A549 (cell line): ENCODE results near the gene ZHX3. TPM values are rescaled to one million over a fixed set of nuclear protein-coding genes. Genes with fewer than 3 reads are reported as not detected.

Experiments
- ATAC-seq, 2 experiments: fragments of 200-7000 bp in 1 of 2; fragments of >200 bp in 1 of 2; cut with Nextera tagmentation in 1 of 2; cut with Tn5 transposase in 1 of 2; 3 replicates each; pipeline versions ENCODE4 v1.8.0 to v1.9.1; 2018 to 2020; ENCODE audit warnings: mild to moderate bottlenecking in 1 of 2, moderate library complexity in 1 of 2
- CTCF ChIA-PET: fragments of 300-600 bp; sonication (Branson Sonifier 250); formaldehyde crosslinking; extraction: SDS; loops from one replicate; lab custom pipeline; 2021; ENCODE audit warnings: antibody characterized with exemption, inconsistent platforms; lab: Yijun Ruan, JAX
- POLR2A ChIA-PET: fragments of 350-600 bp; formaldehyde crosslinking; extraction: SDS; loops from one replicate; lab custom pipeline; 2021; ENCODE audit warnings: antibody characterized with exemption, inconsistent platforms; lab: Yijun Ruan, JAX
- DNase-seq, 2 experiments: peaks; one replicate each; pipeline versions ENCODE4 v3.0.0 to v3.0.0-alpha.2; 2011 to 2016; ENCODE audit warnings: low read depth in 1 of 2, low spot score in 1 of 2
- FAIRE-seq: peaks from 2 replicates; lab custom pipeline; 2011; peaks lifted over from hg19 to GRCh38; lab: Jason Lieb, UNC
- H3K27ac ChIP-seq, 2 experiments: fragments of >200 bp; sonication (Bioruptor Twin); formaldehyde crosslinking; 3 replicates each; pipeline ENCODE4 v1.5.1; 2016 to 2017
- H3K4me1 ChIP-seq: fragments of >200 bp; sonication (Bioruptor Twin); formaldehyde crosslinking; 3 replicates; pipeline ENCODE4 v1.6.1; 2016
- H3K4me2 ChIP-seq: fragments of >200 bp; sonication (Bioruptor Twin); formaldehyde crosslinking; 3 replicates; pipeline ENCODE4 v1.6.1; 2016
- H3K4me3 ChIP-seq: fragments of >200 bp; sonication (Bioruptor Twin); formaldehyde crosslinking; 3 replicates; pipeline ENCODE4 v1.5.1; 2016
- H3K9me3 ChIP-seq: fragments of >200 bp; sonication (Bioruptor Twin); formaldehyde crosslinking; 3 replicates; pipeline ENCODE4 v1.6.1; 2016
- CHD2 ChIP-seq: fragments of 150-350 bp; IDR thresholded peaks from 2 replicates; pipeline ENCODE4 v1.6.1; 2014; ENCODE audit warnings: low read length; ENCODE audit not compliant: partially characterized antibody
- EHMT2 ChIP-seq: fragments of 200-600 bp; sonication (generic); IDR thresholded peaks from 2 replicates; pipeline ENCODE4 v1.6.1; 2016; ENCODE audit warnings: antibody characterized with exemption, low read depth, mild to moderate bottlenecking, moderate library complexity
- FOSB ChIP-seq: fragments of 250-450 bp; sonication (Bioruptor Pico); IDR thresholded peaks from 2 replicates; pipeline ENCODE4 v1.5.0; 2020; ENCODE audit warnings: mild to moderate bottlenecking, moderate library complexity
- FOSL2 ChIP-seq, 2 experiments: fragments of 450-650 bp in 1 of 2; fragments of >200 bp in 1 of 2; sonication (Bioruptor Twin) in 1 of 2; formaldehyde crosslinking; IDR thresholded peaks; 2 replicates each; pipeline versions ENCODE4 v1.5.0 to v1.6.1; 2016 to 2020; ENCODE audit warnings: mild to moderate bottlenecking in 1 of 2, moderate library complexity in 1 of 2
- GATA3 ChIP-seq: IDR thresholded peaks from 2 replicates; pipeline ENCODE4 v1.6.1; 2012; ENCODE audit warnings: borderline replicate concordance
- HES2 ChIP-seq: fragments of >200 bp; sonication (Bioruptor Twin); formaldehyde crosslinking; IDR thresholded peaks from 2 replicates; pipeline ENCODE4 v1.6.1; 2016
- HEYL ChIP-seq: fragments of 250-450 bp; sonication (Bioruptor Pico); IDR thresholded peaks from 2 replicates; pipeline ENCODE4 v1.8.0; 2021; ENCODE audit warnings: mild to moderate bottlenecking, moderate library complexity
- JUN ChIP-seq, 2 experiments: fragments of >200 bp; sonication (Bioruptor Twin); formaldehyde crosslinking; IDR thresholded peaks; 2 replicates in 1 of 2; 3 replicates in 1 of 2; pipeline ENCODE4 v1.6.1; 2016 to 2017
- JUNB ChIP-seq: fragments of >200 bp; sonication (Bioruptor Twin); formaldehyde crosslinking; IDR thresholded peaks from 2 replicates; pipeline ENCODE4 v1.6.1; 2016
- KDM1A ChIP-seq: fragments of 200-600 bp; sonication (generic); IDR thresholded peaks from 2 replicates; pipeline ENCODE4 v1.6.1; 2016; ENCODE audit warnings: low read depth, mild to moderate bottlenecking
- MAFK ChIP-seq: fragments of 450-650 bp; IDR thresholded peaks from 2 replicates; pipeline ENCODE4 v1.6.1; 2014; ENCODE audit not compliant: partially characterized antibody
- MYC ChIP-seq: IDR thresholded peaks from 2 replicates; pipeline ENCODE4 v1.6.1; 2012; ENCODE audit warnings: mild to moderate bottlenecking, inconsistent platforms, low read length, improper control_type of control experiment, borderline replicate concordance
- NR3C1 ChIP-seq: fragments of >200 bp; sonication (Bioruptor Twin); formaldehyde crosslinking; IDR thresholded peaks from 3 replicates; pipeline ENCODE4 v1.6.1; 2017
- POLR2A ChIP-seq: IDR thresholded peaks from 2 replicates; pipeline ENCODE4 v1.6.1; 2012; ENCODE audit warnings: mild to moderate bottlenecking, low read length
- RARB ChIP-seq: fragments of 250-450 bp; sonication (Bioruptor Pico); IDR thresholded peaks from 2 replicates; pipeline ENCODE4 v1.8.0; 2021; ENCODE audit warnings: mild to moderate bottlenecking, moderate library complexity
- RFX5 ChIP-seq: fragments of 450-650 bp; IDR thresholded peaks from 2 replicates; pipeline ENCODE4 v1.7.1; 2014; ENCODE audit warnings: antibody characterized with exemption, mild to moderate bottlenecking, moderate library complexity
- TP53 ChIP-seq: fragments of 250-450 bp; sonication (Bioruptor Pico); IDR thresholded peaks from 2 replicates; pipeline ENCODE4 v1.5.0; 2021; ENCODE audit warnings: mild to moderate bottlenecking, moderate library complexity
- ZC3H11A ChIP-seq: fragments of 450-650 bp; IDR thresholded peaks from 2 replicates; pipeline ENCODE4 v1.6.1; 2014; ENCODE audit warnings: antibody characterized with exemption, mild to moderate bottlenecking
- ZSCAN20 ChIP-seq: fragments of 250-450 bp; sonication (Bioruptor Pico); IDR thresholded peaks from 2 replicates; pipeline ENCODE4 v1.8.0; 2022; ENCODE audit warnings: mild to moderate bottlenecking, moderate library complexity
- WGBS: methylation state at CpG from one replicate; pipeline ENCODE4 v1.1.6; 2017; ENCODE audit errors: missing lambda C conversion rate; 5-methylcytosine and 5-hydroxymethylcytosine counted together
- polyA plus RNA-seq, 4 experiments: library from polyadenylated mRNA; depleted of rRNA in 3 of 4; stranded (reverse); fragments of >200 nt; fragmentation: RNase III in 1 of 4; extraction: RNeasy Plus Mini Kit Qiagen cat#74134 plus additional on column Dnase treatment in 1 of 4; gene quantifications; 2 replicates in 3 of 4; 3 replicates in 1 of 4; pipeline ENCODE4 v1.2.3, GENCODE V29; 2011 to 2017

Gene ZHX3
- polyA plus RNA-seq, 2 of the 4 experiments (the other 2 are of a cell fraction) = 3.6 to 4.1 TPM

DNA sequence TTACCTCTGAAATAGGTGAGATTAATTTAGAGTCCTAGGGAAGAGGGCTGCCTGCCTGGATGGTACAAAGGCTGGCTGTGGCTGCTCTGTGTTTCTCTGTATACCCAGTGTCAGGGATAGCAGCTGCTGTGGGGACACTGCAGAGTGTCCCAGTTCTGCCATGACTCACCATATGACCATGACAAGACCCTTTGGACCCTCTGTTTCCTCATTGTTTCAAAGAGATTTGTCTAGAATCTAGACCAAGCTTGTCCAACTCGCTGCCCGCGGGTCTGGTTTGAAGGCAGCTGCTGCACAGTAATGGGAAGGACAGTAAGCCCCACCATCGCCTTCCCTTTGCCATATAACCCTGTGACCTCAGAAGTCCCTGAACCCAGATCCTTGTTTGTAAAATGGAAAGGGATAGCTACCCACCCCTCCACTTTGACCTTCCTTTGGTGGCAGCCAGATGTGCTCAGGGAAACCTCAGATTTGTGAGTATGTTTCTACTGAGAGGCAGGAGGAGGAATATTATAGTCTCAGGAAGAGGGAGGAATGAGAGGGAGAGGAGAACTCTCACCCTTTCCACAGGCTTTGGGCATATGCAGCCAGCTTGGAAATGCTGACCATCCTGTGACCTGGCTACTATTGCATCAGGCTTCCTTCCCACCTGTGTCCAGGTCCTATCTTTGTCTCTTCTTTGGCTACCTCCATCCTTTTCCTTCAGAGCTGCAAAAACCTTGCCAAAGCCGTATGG lies 166.2 kb downstream of the ZHX3 start:
- H3K27ac ChIP-seq = no peak overlapping the region
- no peak overlapping the region for H3K4me2 ChIP-seq
- no peak for ATAC-seq
- H3K4me1 ChIP-seq = 0 out of 3 replicates have a peak, but pooled peaks cover 8% of the 10 kb centered on the region
- no peak for TF ChIP-seq TP53 (CRISPR knock-in tag)
- TF ChIP-seq ZSCAN20 (CRISPR knock-in tag) = no peak
- no peak for TF ChIP-seq RFX5
- no peak for TF ChIP-seq MAFK
- TF ChIP-seq MYC = no peak
- no peak for TF ChIP-seq ZC3H11A
- DNase-seq = no peak
- ChIA-PET CTCF (interaction anchor here (0.6 to 3.2 kb wide), 8 partner anchors 13 to 260 kb away, joined by 3 to 22 read pairs (median 5); partner anchors contain the start of gene LPIN3), POLR2A (no interaction called here)
- FAIRE-seq = no peak
- no peak overlapping the region for H3K4me3 ChIP-seq
- 87% methylated on average over 5 of the region's 5 CpGs for WGBS
- H3K9me3 ChIP-seq = no peaks in the 10 kb centered on the region

DNA sequence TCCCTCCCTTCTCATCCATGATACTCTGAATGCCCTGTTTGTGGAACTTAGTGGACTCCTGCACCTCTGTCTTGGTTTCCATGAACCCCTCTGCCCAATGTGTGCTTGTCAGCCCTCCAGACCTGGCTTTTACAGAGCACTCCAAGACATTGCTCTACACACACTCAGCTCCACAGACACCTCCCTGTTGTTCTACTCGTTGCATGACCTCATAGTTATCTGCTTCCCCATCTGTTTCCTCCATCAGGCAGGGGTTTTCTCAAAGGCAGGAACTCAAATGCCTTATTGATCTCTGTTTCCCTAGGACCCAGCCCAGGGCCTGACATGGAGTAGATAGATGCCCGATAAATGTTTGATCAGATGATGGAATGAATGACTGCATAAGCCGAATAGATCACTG lies 166.9 kb downstream of the ZHX3 start:
- no peak overlapping the region for H3K4me2 ChIP-seq
- H3K9me3 ChIP-seq = no peaks in the 10 kb centered on the region
- TF ChIP-seq KDM1A (no peak), ZSCAN20 (CRISPR knock-in tag) (no peak), JUN (IDR thresholded peaks at IDR 0.05) (no peak), EHMT2 (no peak), GATA3 (no peak), RFX5 (no peak), FOSL2 (IDR thresholded peaks at IDR 0.05) (no peak), FOSL2 (CRISPR knock-in tag; IDR thresholded peaks at IDR 0.05) (no peak), FOSB (CRISPR knock-in tag) (no peak), HES2 (no peak), RARB (no peak), TP53 (CRISPR knock-in tag) (no peak)
- ChIA-PET POLR2A (no interaction called here), CTCF (interaction anchor here (1.3 to 2.8 kb wide), 4 partner anchors 16 to 189 kb away, joined by 5 to 12 read pairs (median 6); partner anchors contain the start of gene LPIN3)
- FAIRE-seq = no peak
- no peak overlapping the region for H3K27ac ChIP-seq
- ATAC-seq = no peak
- H3K4me1 ChIP-seq = 0 out of 3 replicates have a peak, but pooled peaks cover 8% of the 10 kb centered on the region
- WGBS = 90% methylated on average over 3 of the region's 3 CpGs
- H3K4me3 ChIP-seq = no peak overlapping the region
- no peak for DNase-seq

GRCh38 chr20:41148942-41149341 lies 168.6 kb downstream of the ZHX3 start:
- no peaks in the 10 kb centered on the region for H3K9me3 ChIP-seq
- POLR2A ChIA-PET = no interaction called here
- WGBS = 81% methylated on average over 5 of the region's 5 CpGs
- no peak overlapping the region for H3K4me2 ChIP-seq
- FAIRE-seq = no peak
- CTCF ChIA-PET = interaction anchor here (1.2 to 2.8 kb wide), 3 partner anchors 14 to 191 kb away, joined by 3 to 12 read pairs (median 4); partner anchors contain the start of gene LPIN3
- TF ChIP-seq TP53 (CRISPR knock-in tag) (no peak), GATA3 (no peak), ZSCAN20 (CRISPR knock-in tag) (no peak), POLR2A (no peak), NR3C1 (no peak), JUNB (no peak), CHD2 (no peak)
- TF ChIP-seq, all 56 proteins: peak for 0
- ATAC-seq = no peak
- Histone ChIP-seq H3K4me3 (no peak overlapping the region), H3K27ac (no peak overlapping the region), H3K4me1 (0 out of 3 replicates have a peak, but pooled peaks cover 8% of the 10 kb centered on the region)
- no peak for DNase-seq

DNA sequence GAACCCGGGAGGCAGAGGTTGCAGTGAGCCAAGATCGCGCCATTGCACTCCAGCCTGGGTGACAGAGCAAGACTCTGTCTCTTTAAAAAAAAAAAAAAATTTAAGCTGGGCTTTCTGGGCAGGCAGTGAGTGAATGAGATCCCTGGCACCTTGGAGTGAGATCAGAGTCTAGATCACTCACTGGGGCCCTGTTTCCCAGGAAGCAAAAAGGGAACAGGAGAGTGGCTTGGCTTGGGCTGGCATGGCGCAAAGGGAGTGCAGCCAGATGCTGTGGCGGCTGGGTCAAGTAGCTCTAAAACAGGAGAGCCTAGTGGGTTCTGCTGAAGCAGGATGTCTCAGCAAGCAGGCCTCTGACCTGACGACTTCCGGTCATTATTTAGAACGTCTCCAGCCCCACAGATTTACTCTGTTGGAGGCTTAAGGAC lies 169.8 kb downstream of the ZHX3 start:
- Histone ChIP-seq H3K4me3 (no peak overlapping the region), H3K9me3 (no peaks in the 10 kb centered on the region), H3K27ac (no peak overlapping the region)
- FAIRE-seq = no peak
- no peak for DNase-seq
- ChIA-PET POLR2A (no interaction called here), CTCF (interaction anchor here (1.4 to 3.4 kb wide), 3 partner anchors 13 to 193 kb away, joined by 3 to 22 read pairs (median 5); partner anchors contain the start of gene LPIN3)
- no peak for ATAC-seq
- 94% methylated on average over 8 of the region's 8 CpGs for WGBS
- TF ChIP-seq HEYL (CRISPR knock-in tag) = no peak
- TF ChIP-seq, all 56 proteins: peak for 0
- Histone ChIP-seq H3K4me2 (no peak overlapping the region), H3K4me1 (0 out of 3 replicates have a peak, but pooled peaks cover 8% of the 10 kb centered on the region)
